Measurements from ENCODE around the gene FAM13A. TPM values are rescaled to one million over a fixed set of nuclear protein-coding genes. Genes with fewer than 3 reads are reported as not detected.
A peak's percentile ranks its signal among the peaks of the same experiment; 100 is the strongest.
"Not testable (repeated sequence)": the region's sequence is repeated elsewhere in the genome, so short reads cannot be mapped to it uniquely, and the experiment has no call there.

Gene FAM13A
- total RNA-seq, 1 donor from 2014 or later: 54.7 TPM

GRCh38 chr4:88963817-88964216 lies 93.2 kb downstream of the FAM13A start:
- DNase-seq (ENCODE audit: low spot score): no peak

- no peak for DNase-seq (ENCODE audit: low spot score)
These were observed 94.6 kb downstream of the FAM13A start for GRCh38 chr4:88962396-88962795.

- DNase-seq (ENCODE audit: low spot score): no peak
These were observed 96.4 kb downstream of the FAM13A start for GRCh38 chr4:88960576-88960975.

GRCh38 chr4:88958080-88958479 lies 98.9 kb downstream of the FAM13A start:
- DNase-seq (ENCODE audit: low spot score): no peak

GRCh38 chr4:88957570-88957969 lies 99.4 kb downstream of the FAM13A start:
- DNase-seq (ENCODE audit: low spot score): no peak

- DNase-seq (ENCODE audit: low spot score): no peak
These were observed 101.2 kb downstream of the FAM13A start for GRCh38 chr4:88955580-88956380.

GRCh38 chr4:88953400-88953799 lies 103.6 kb downstream of the FAM13A start:
- DNase-seq (ENCODE audit: low spot score): no peak

- no peak for DNase-seq (ENCODE audit: low spot score)
These were observed 104.9 kb downstream of the FAM13A start for GRCh38 chr4:88952081-88952480.

GRCh38 chr4:88949605-88950004 lies 107.4 kb downstream of the FAM13A start:
- DNase-seq (ENCODE audit: low spot score): no peak

GRCh38 chr4:88940506-88940905 lies 116.5 kb downstream of the FAM13A start:
- DNase-seq (ENCODE audit: low spot score): no peak

- peak; percentile 48 for DNase-seq (ENCODE audit: low spot score)
These were observed 117.3 kb downstream of the FAM13A start for GRCh38 chr4:88939697-88940096.

- peak; percentile 16 for DNase-seq (ENCODE audit: low spot score)
These were observed 118.8 kb downstream of the FAM13A start for GRCh38 chr4:88938138-88938537.

GRCh38 chr4:88937081-88937480 lies 119.9 kb downstream of the FAM13A start:
- DNase-seq (ENCODE audit: low spot score): peak; percentile 45

GRCh38 chr4:88933414-88934160 lies 123.4 kb downstream of the FAM13A start:
- no peak for DNase-seq (ENCODE audit: low spot score)

GRCh38 chr4:88928852-88929251 lies 128.1 kb downstream of the FAM13A start:
- no peak for DNase-seq (ENCODE audit: low spot score)

- DNase-seq (ENCODE audit: low spot score): no peak
These were observed 129.6 kb downstream of the FAM13A start for GRCh38 chr4:88927420-88927819.

GRCh38 chr4:88919056-88919455 lies 137.9 kb downstream of the FAM13A start:
- no peak for DNase-seq (ENCODE audit: low spot score)

- DNase-seq (ENCODE audit: low spot score): not testable (repeated sequence)
These were observed 143.8 kb downstream of the FAM13A start for GRCh38 chr4:88913181-88913580.

GRCh38 chr4:88911246-88912212 lies 145.5 kb downstream of the FAM13A start:
- DNase-seq (ENCODE audit: low spot score): no peak

- DNase-seq (ENCODE audit: low spot score): no peak
These were observed 146.9 kb downstream of the FAM13A start for GRCh38 chr4:88910101-88910500.

- DNase-seq (ENCODE audit: low spot score): peak; percentile 20
These were observed 148.5 kb downstream of the FAM13A start for GRCh38 chr4:88908521-88908920.

- DNase-seq (ENCODE audit: low spot score): peak; percentile 11
These were observed 149.0 kb downstream of the FAM13A start for GRCh38 chr4:88908003-88908402.

Measured in umbilical cord (tissue), 2 donors.